NCI-H526 (cell line): Measurements from ENCODE around the gene SLC51A.
"Not testable (repeated sequence)": the region's sequence is repeated elsewhere in the genome, so short reads cannot be mapped to it uniquely, and the experiment has no call there.

ENCODE experiments used
- DNase-seq, 2 experiments: peaks; one replicate each; lab custom pipeline; 2025; lab: John Stamatoyannopoulos, UW

Gene SLC51A

DNA sequence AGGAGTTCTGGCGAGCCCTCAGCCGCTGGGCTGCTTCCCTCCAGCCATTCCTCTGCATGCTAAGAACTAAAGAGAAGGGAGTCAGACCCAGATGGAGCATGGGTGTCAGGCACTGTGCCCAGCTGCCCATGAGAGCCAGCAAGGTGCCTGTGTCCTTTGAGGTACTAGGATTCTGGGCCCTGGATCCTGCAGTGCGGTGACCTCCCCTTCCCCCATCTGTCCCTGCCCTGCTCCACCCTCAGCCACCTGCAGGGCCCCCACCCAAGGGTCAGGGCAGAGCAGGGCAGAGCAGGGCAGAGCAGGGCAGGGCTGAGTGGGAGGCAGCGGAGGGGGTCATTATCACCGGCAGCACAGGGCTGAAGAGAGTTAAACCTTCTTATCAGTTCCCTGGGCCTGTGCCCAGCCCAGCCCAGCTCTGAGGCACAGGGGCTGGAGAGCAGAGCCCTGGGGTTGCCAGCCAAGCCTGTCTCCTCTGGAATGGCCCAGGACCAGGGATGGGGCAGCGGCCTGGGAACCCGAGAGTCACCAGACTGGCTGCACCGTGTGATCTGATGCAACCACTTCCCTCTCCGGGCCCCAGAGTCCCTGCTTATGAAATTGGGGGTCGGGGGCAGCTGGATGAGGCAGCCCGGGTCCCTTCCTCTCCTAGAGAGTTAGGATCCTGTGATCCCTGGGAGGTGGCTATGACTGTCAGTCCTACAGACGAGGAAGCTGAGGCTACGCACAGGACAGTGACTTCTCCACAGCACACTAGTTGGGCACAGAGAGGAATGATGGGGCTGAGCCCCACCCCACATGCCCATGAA is 22.4 kb upstream of the SLC51A start:
- DNase-seq, result no peak

DNA sequence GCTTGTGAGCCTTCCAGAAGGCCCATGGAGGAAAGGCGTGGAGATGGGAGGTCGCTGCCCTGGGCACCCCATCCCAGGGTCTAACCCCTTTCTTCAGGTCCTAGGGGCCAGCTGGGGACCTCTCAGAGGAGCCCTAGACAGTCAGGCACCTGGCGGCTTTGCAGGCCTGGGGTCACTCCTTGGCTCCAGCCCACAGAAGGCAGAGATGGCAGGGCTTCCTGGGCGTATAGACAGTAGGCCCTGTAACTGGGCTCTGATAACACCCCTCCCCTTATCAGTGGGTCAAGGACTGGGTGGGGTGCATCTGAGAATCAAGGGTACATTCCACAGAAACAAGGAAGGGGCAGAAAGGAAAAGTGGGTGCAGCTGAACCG is 21.8 kb upstream of the SLC51A start:
- DNase-seq, result no peak

DNA sequence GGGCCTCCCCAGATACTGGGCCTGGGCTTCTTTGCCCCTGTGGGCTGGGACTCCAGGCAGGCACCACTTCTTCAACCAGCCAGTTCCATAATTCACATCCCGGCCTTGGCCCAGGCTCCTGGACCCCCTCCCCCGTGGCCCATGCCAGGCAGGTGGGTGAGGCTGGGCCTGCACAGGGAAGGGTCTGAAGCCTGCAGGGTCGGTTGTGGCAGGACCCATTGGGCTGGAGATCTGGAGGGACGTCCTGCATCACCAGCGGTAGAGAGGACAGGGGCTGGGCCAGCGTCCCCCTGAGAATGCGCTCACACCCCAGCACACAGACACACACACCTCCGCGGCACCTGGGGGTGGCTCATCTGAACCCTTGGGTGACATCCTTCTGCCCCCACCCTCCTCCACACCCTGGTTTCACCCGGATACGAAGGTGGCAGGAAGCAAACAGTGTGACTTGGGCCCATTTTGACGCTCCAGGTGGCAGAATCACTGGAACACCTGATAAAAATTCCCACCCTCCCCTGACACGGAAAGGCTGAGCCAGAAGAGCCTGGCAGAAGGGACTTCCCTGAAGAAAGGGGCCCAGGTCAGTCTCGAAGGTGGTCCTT is 20.6 kb upstream of the SLC51A start:
- DNase-seq, result no peak

DNA sequence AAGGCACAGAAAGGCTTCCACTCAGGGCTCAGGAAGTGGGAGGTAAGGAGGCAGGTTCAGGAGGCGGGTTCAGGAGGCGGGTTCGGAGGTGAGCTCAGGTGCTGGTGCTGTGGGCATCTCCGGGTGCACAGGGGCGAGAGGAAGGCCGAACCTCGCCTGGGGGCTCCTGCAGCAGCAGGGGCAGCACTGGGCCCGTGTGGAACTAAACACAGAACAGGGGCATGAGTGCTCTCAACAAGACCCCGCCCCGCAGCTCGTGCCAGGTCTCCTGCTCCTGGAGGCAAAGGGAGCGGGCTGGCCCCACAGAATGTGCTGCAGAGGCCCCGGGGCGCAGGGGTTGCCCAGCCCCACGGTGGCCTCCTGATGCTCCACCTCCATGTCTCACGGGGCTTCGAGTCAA is 18.8 kb upstream of the SLC51A start:
- DNase-seq, result no peak

DNA sequence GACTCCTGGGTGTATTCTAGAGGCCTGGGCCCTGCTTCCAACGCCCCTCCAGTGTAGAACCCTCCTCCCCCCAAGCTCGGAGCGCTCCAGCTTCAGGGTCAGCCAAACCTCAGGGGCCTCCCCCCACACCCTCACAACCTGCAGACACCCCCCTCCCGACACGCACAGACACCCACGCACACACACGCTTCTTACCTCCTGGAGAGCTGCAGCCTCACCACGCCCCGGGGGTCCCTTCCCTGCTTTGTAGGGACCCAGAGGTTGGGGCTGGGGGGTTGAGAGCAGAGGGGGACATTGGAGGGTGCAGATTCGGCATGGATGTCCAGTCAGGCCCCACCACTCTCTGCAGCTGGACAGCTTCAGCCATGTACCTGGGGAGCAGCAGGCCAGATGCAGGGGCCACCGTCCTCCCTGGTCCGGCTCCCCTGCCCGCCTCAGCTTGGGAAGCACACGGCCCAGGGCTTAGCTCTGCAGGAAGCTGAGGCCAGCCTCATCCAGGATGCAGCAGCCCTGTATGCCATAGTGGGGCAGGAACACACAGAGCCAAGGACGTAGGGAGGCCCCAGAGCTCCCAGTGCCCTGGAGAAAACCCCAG is 18.2 kb upstream of the SLC51A start:
- DNase-seq, result no peak

DNA sequence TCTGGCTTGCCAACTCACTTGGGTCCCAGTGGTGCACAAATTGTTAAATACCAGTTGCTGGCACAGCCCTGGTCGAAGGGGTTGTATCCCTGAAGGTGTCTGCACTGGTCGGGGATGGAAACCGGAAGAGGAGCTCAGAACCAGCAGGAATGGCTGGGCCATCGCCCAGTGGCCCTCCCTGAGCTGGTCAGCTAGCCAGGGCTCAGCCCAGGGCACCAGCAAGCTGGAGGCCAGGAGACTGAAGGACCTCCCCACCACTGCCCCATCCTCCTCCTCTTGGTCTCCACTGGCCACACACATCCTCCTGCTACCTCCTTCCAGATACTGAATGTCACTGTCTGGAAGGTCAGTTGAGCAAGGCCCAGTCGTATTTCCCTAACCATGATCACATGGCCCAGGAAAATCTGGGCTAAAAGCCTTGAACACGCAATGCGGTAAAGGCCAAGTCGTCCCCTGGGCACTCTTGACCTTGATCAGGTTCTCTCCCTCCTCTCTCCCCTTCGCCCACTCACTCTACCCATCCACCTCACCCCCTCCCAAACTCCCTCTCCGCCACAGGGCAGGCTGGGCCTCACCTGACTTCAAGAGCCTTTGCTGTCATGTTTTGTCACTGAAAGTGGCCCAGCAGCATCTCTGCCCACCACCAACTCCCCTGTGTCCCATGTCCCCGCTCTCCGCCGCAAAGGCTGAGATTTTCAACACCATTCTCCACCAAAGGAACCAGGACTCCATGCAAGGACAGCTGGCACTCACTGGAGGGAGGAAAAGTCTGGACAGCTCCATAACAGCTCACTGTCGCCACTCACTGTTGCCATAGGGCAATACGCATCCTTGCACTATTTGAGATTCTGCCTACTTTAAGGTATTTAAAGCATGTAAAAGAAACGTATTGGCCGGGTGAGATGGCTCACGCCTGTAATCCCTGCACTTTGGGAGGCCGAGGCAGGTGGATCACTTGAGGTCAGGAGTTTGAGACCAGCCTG is 17.3 kb upstream of the SLC51A start:
- no peak for DNase-seq

DNA sequence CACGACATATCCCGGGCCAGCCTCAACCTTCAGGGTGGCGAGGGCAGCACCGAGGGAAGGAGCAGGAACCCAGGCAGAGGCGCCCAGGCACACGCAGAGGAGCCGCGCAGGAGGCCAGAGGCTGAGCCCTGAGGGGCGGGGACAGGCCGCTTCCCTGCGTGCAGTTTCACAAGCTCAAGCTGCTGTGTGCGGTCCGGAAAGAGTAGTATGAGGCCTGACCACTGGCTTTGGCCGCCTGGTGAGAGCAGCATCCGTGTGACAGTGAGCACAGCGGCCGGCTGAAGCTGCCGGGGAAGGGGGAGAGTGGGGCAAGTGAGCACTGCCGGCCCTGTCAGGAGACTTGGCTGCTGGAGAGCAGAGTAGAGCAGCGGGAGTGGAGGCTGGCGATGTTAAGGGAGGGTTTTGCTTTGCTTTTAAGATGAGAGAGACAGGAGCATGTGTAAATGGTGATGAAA is 13.8 kb upstream of the SLC51A start:
- DNase-seq, result no peak

DNA sequence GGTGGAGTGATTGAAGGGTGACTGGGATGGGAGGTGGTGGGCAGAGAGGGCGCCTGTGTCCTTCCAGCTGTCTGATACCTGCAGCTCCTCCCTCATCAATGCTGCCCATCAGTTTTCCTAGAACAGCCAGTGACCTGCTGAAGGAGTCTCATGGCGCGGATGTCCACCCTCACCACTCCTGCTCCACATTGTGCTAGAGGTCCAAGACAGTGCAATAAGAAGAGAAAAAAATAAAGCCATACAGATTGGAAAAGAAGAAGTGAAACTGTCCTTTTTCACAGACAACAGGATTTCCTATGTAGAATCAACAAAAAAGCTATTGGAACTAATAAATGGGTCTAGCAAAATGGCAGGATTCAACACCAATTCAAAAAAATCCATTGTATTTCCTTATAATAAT is 12.5 kb upstream of the SLC51A start:
- DNase-seq, result no peak

DNA sequence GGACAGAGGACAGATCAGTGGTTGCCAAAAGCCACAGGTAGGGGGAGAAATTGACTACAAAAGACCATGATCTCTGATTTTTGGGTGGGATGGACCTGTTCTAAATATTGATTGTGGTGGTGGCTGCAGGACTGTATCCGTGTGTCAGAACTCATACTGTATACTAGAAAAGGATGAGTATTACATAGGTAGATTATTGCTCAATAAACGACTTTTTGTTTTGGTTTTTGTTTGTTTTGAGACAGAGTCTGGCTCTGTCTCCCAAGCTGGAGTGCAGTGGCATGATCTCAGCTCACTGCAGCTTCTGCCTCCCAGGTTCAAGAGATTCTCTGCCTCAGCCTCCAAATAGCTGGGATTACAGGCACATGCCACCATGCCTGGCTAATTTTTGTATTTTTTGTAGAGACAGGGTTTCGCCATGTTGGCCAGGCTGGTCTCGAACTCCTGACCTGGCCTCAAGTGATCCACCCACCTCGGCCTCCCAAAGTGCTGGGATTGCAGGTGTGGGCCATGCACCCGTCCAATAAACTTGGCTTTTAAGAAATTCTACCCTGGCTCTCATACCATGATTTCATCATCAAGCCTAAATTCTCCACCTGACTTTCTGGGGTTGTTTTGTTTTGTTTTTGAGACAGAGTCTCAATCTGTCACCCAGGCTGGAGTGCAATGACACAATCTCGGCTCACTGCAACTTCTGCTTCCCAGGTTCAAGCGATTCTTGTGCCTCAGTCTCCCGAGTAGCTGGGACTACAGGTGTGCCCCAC is 10.7 kb upstream of the SLC51A start:
- DNase-seq, result not testable (repeated sequence)

DNA sequence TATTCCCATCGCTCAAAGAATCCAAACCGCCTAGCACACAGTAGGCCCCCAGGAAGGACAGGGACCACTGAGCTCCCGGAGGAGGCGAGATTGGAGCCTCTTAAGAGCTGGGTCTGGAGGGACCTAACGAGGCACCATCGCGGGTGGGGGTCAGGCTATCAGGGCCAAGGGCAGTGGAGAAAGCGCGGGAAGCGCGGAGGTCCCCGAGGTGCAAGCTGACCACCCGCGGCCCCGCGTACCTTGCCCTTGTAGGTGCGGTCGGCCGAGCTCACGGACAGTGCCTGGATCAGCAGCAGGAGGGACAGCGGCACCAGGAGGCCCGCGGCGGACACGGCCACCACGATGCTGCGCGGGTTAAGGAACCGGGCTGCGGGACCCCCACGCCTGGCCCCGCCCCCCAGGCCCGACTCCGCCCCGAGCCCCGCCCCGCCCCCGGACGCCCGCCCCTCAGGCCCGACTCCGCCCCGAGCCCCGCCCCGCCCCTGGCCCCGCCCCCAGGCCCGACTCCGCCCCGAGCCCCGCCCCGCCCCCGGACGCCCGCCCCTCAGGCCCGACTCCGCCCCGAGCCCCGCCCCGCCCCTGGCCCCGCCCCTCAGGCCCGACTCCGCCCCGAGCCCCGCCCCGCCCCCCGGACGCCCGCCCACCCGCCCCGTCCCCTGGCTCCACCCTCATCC is 9.0 kb upstream of the SLC51A start:
- no peak for DNase-seq

DNA sequence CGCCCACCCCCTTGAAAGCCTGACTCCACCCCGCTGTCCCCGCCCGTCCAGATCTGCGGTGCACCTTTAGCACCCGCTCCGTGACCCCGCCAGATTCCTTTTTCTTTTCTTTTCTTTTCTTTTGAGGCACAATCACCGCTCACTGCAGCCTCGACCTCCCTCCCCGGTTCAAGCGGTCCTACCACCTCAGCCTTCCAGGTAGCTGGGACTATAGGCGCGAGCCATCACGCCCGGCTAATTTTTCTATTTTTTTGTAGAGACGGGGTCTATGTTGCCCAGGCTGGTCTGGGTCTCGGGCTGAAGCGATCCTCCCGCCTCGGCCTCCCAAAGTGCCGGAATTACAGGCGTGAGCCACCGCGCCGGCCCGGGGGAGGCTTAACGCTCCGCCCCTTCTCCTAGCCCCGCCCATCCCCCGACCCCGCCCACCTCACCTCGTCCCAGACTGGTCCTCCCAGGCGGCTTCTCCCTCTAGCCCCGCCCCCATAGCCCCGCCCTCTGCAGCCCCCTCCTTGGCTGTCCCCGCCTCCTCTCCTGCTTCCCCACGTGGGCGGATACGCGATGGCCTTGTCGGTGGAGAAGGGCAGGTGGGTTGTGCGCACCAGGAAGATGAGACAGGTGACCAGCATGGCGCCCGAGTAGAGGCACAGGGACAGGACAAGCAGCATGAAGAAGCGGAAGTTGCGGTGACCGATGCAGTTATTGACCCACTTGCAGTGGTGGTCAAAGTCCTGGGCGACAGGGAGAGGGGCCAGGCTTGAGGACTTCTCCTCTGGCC is 8.3 kb upstream of the SLC51A start:
- no peak for DNase-seq

DNA sequence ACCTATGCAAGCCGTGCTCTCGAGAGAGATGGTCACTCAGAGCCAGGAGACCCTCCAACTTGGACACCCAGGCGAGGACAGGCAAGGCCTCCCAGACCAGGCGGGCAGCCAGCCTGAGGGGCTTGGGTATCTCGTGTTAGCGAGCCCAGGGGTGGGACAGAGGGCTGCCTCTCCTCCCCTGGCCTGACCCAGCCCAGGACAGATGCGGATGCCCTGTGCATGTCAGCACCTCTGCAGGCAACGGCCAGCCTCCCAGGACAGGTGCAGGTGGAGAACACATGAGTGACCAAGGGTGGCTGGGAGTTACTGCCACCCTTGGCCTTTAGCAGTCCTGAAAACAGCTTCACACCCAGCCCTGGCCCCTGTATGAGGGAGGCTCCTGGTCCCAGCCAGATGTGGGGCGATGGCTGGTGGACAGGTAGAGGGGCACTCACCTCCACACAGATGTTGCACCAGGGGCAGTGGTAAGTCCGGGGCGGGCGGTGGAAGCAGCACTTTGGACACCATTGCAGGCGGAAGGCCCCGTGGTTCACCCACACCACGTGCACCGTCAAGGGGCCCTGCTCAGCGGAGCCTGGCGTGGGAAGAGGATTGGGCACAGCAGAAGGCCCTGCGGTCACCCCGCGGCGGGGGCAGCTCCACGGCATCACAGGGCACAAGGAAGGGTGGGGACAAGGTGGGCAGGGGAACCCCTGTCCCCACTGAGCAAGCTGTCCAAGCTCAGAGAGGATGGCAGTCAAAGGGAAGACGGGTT is 7.2 kb upstream of the SLC51A start:
- no peak for DNase-seq

DNA sequence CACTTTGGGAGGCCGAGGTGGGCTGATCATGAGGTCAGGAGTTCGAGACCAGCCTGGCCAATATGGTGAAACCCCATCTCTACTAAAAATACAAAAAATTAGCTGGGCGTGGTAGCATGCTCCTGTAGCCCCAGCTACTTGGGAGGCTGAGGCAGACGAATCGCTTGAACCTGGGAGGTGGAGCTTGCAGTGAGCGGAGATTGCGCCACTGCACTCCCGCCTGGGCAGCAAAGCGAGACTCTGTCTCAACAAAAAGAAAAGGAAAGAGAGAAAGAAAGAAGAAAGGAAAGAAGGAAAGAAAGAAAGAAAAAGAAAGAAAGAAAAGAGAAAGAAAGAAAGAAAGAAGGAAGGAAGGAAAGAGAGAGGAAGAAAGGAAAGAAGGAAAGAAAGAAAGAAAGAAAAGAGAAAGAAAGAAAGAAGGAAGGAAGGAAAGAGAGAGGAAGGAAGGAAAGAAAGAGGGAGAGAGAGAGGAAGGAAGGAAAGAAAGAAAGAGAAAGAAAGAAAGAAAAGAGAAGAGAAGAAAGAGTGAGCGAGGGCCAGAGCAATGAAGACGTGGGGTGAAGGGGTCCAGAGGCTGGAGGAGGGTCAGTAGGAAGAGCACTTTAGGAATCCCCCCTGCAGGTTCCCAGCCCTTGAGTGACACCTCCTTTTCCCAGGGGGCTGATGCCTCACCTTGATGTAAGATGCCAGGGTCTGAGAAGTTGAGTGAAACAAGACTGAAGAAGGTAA is 6.2 kb upstream of the SLC51A start:
- DNase-seq, result not testable (repeated sequence)

DNA sequence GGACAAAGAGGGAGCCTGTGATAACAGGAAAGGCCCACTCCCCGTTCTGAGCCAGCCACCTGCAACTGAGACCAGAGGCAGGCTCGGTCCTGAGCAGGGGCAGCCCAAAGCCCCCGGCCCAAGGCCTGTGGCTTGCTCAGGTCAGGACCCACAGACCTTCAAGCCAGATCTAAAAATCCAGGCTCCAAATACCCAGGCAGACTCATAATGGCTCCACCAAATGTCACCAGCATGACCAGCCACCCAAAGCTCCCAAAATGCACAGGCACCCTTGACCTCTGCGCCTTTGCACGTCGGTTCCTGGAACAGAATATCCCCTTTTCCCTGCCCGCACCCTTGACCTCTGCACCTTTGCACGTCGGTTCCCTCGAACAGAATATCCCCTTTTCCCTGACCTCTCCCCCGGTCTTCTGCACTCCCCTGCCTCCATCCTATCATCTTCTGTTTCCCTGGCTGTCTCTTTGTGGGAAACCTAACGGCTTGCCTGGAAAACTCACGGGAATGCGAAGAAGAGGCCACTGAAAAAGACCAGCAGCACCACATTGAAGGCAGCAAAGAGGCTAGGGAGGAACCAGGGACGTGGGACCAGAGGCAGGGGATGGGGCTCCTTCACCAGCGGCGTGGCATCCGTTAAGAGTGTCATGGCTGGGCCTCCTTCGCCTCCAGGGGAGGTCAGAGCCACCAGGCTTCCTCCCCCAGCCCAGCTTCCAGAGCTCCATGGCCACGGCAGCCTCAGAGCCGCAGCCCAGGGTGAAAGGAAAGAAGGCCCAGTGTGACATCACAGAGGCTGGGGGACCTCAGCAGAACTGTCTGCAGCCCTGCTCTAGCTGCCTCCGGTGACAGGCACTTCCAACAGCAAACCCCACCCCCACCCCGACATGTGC is 5.4 kb upstream of the SLC51A start, which contains the start of gene ZDHHC19:
Gene ZDHHC19, minus strand, starts transcription at position 728 of the 884 bp plus-strand sequence. Its CDS starts 85 bp downstream, at position 643.
- DNase-seq, result no peak

DNA sequence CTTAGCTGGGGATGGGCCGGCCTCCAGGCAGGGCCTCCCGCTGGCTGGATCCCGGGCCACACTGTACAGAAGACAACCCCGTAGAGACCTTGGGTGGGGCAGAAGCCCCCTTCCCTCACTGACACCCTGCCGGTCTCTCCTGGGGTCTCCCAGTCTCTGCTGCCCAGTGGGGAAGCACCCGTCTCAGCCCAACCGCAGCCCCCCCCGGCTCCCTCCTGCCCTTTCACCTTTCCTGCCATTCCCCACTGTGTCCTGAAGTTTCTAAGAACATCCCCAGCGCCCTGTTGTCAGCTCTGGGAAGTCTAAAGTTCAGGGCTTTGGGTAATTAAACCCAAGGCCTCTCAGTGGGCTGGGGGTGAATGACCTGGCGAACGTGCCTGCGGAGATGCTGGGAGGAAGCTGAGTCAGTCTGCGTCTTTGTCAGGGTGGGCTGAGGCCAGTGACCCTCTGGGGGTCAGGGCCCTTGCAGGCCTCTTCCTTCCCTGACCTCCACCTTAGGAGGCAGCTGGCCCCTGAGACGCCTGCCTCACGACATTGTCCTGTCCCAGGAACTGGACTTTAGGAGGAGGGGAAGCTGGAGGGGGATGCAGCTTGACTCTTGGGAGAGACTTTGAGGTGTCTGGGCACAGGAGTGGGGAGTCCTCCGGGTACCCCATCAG is 1.4 kb upstream of the SLC51A start:
- DNase-seq, result no peak

DNA sequence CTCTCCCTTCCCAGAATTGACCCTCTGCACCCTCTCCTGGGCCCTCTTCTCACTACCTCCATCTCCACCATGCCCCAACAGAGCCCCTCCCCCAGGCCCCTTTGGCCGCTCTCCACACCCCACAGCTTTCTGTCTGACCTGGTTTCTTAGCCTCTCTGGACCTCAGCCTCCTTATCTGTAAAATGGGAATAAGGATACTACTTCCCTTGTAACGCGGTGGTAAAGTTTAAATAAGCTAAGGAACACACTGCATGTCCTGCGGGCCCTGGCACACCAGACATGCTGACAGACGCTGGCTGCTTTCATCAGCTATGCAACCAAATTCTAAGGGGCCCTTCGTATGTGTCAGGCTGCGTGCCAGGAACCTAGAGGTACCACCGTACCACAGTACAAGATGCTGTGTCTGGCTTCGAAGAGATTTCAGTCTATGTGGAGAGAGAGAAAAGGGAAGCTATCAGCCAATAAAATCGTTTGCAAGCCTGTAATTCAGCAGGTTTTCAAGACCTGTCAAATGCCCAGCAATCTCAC is 777 bp upstream of the SLC51A start:
- DNase-seq, result no peak
